Uterus (tissue), 2 donors: ENCODE results near the gene THSD7B.
"Not testable (repeated sequence)": the region's sequence is repeated elsewhere in the genome, so short reads cannot be mapped to it uniquely, and the experiment has no call there.

Experiments used
- POLR2A ChIP-seq, 2 donors: fragments of 450-650 bp; IDR thresholded peaks; one replicate each; pipeline ENCODE4 v1.6.1; 2016; ENCODE audit warnings: antibody characterized with exemption in 2 of 2, mild to moderate bottlenecking in 1 of 2, moderate library complexity in 1 of 2
- TF ChIP-seq, protein P1 (sequence below), 4 experiments: fragments of 200-600 bp in 2 of 4; fragments of 450-650 bp in 2 of 4; sonication (generic) in 2 of 4; IDR thresholded peaks; one replicate each; pipeline ENCODE4 v1.5.1; 2016 to 2019; ENCODE audit warnings: antibody characterized with exemption in 4 of 4, mild to moderate bottlenecking in 2 of 4, moderate library complexity in 1 of 4

DNA sequence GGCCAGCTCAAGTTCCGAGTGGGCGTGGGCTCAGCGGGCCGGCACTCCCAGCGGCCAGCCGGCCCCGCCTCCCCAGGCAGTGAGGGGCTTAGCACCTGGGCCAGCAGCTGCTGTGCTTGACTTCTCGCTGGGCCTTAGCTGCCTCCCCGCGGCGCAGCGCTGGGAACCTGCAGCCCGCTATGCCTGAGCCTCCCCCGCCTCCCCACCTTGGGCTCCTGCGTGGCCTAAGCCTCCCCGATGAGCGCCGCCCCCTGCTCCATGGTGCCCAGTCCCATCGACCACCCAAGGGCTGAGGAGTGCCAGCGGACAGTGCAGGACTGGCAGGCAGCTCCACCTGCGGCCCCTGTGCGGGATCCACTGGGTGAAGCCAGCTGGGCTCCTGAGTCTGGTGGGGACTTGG, 6.8 kb upstream of the THSD7B start:
- TF ChIP-seq, protein P1, sequence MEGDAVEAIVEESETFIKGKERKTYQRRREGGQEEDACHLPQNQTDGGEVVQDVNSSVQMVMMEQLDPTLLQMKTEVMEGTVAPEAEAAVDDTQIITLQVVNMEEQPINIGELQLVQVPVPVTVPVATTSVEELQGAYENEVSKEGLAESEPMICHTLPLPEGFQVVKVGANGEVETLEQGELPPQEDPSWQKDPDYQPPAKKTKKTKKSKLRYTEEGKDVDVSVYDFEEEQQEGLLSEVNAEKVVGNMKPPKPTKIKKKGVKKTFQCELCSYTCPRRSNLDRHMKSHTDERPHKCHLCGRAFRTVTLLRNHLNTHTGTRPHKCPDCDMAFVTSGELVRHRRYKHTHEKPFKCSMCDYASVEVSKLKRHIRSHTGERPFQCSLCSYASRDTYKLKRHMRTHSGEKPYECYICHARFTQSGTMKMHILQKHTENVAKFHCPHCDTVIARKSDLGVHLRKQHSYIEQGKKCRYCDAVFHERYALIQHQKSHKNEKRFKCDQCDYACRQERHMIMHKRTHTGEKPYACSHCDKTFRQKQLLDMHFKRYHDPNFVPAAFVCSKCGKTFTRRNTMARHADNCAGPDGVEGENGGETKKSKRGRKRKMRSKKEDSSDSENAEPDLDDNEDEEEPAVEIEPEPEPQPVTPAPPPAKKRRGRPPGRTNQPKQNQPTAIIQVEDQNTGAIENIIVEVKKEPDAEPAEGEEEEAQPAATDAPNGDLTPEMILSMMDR (IDR thresholded peaks at IDR 0.05): not testable (repeated sequence)
- TF ChIP-seq POLR2A (IDR thresholded peaks at IDR 0.05): not testable (repeated sequence)
